Spleen (tissue), 11 donors: ENCODE results near the gene LRRC51. TPM values are rescaled to one million over a fixed set of nuclear protein-coding genes. Genes with fewer than 3 reads are reported as not detected.

Experiments
- DNase-seq: peaks from one replicate; pipeline ENCODE4 v3.0.0-alpha.2; 2020
- H3K27ac ChIP-seq, 8 donors: fragments of 200-600 bp; sonication (generic) in 7 of 8; 1 replicate in 4 of 8; 2 replicates in 4 of 8; pipeline versions ENCODE4 v1.5.0 to v1.8.0; 2016 to 2021; ENCODE audit warnings: inconsistent platforms in 4 of 8, mild to moderate bottlenecking in 4 of 8, moderate library complexity in 1 of 8
- H3K27me3 ChIP-seq, 7 donors: fragments of 200-600 bp; sonication (generic) in 6 of 7; replicated peaks in 1 of 7; 1 replicate in 4 of 7; 2 replicates in 3 of 7; pipeline versions ENCODE4 v1.5.0 to v1.8.0; 2016 to 2021; ENCODE audit warnings: inconsistent platforms in 3 of 7, mild to moderate bottlenecking in 1 of 7
- H3K36me3 ChIP-seq, 6 donors: fragments of 200-600 bp; sonication (generic) in 5 of 6; 1 replicate in 4 of 6; 2 replicates in 2 of 6; pipeline versions ENCODE4 v1.5.0 to v1.8.0; 2016 to 2021; ENCODE audit warnings: inconsistent platforms in 2 of 6
- H3K4me1 ChIP-seq, 6 donors: fragments of 200-600 bp; sonication (generic) in 5 of 6; 1 replicate in 3 of 6; 2 replicates in 3 of 6; pipeline versions ENCODE4 v1.5.0 to v1.8.0; 2016 to 2021; ENCODE audit warnings: inconsistent platforms in 3 of 6
- H3K4me3 ChIP-seq, 8 donors: fragments of 200-600 bp; sonication (generic) in 7 of 8; 1 replicate in 4 of 8; 2 replicates in 4 of 8; pipeline versions ENCODE4 v1.5.0 to v1.8.0; 2016 to 2021; ENCODE audit warnings: inconsistent platforms in 4 of 8, mild to moderate bottlenecking in 4 of 8, moderate library complexity in 2 of 8
- H3K9me3 ChIP-seq, 8 donors: fragments of 200-600 bp; sonication (generic) in 7 of 8; 1 replicate in 4 of 8; 2 replicates in 4 of 8; pipeline versions ENCODE4 v1.5.0 to v1.8.0; 2016 to 2021; ENCODE audit warnings: inconsistent platforms in 4 of 8
- CTCF ChIP-seq, 11 experiments: fragments of 200-600 bp in 7 of 11; fragments of 450-650 bp in 4 of 11; sonication (generic) in 4 of 11; IDR thresholded peaks in 8 of 11; conservative IDR thresholded peaks in 3 of 11; 1 replicate in 7 of 11; 2 replicates in 4 of 11; pipeline versions ENCODE4 v1.4.0 to v1.8.0; 2016 to 2021; ENCODE audit warnings: antibody characterized with exemption in 11 of 11, inconsistent platforms in 4 of 11, mild to moderate bottlenecking in 1 of 11
- POLR2A ChIP-seq, 3 donors: fragments of 450-650 bp; IDR thresholded peaks; one replicate each; pipeline ENCODE4 v1.5.1; 2017; ENCODE audit warnings: antibody characterized with exemption in 3 of 3, mild to moderate bottlenecking in 1 of 3
- POLR2AphosphoS5 ChIP-seq, 3 donors: sonication (generic); formaldehyde crosslinking; IDR thresholded peaks; one replicate each; pipeline ENCODE4 v1.5.1; 2017; ENCODE audit warnings: antibody characterized with exemption in 3 of 3
- WGBS, 5 donors: extraction: QIAGEN DNeasy Blood & Tissue Kit in 3 of 5; methylation state at CpG; one replicate each; pipeline versions ENCODE4 v1.1.5 to v1.1.7; 2013 to 2018; 5-methylcytosine and 5-hydroxymethylcytosine counted together
- intact Hi-C: fragments of 100-400 bp; cut with DNase I; formaldehyde crosslinking; loops from one replicate; pipeline ENCODE4 v1.15.0; 2023; ENCODE audit warnings: low total_unique reads
- polyA plus RNA-seq, 3 donors: library from polyadenylated mRNA; stranded (reverse); fragments of 200-250 nt; gene quantifications; one replicate each; pipeline ENCODE4 v1.2.1, GENCODE V29; 2013
- total RNA-seq, 7 donors: library from RNA; depleted of rRNA in 3 of 7; stranded (reverse); fragments of >200 nt in 3 of 7; fragmentation: NEBNext Ultra II Directional in 4 of 7; extraction: Animal tissue kit (Norgen Biotek cat#: 25700) in 4 of 7; gene quantifications; one replicate each; pipeline versions ENCODE4 v1.1.0 to v1.2.1, GENCODE V29; 2016 to 2021
- donor health status: healthy with polysubstance abuse.
- donor health status: DM: no; HTN: no; CAD: no; lungs with moderate emphysema.
- donor health status: DM: no; HTN: no; CAD: no.
- donor health status: Bipolar disorder and iron deficiency.
- donor health status: healthy.
- donor health status: DM: no; HTN: no; CAD: no.
- donor health status: DM: yes; HTN: yes; CAD: no.

The LRRC51 gene
- total and polyA plus RNA-seq, 10 donors, result 2.0 to 10.0 (median 4.5) TPM

GRCh38 chr11:72078477-72078876, 2.2 kb upstream of the LRRC51 start:
- DNase-seq, result no peak
- H3K27ac ChIP-seq, result peak overlapping the region in 7 of 8 donors; percentile 88 to 95 (median 92)
- no peak overlapping the region for H3K4me3 ChIP-seq
- TF ChIP-seq POLR2AphosphoS5 (IDR thresholded peaks at IDR 0.05) (no peak), CTCF (IDR thresholded peaks at IDR 0.05 in 8 of 11, conservative IDR thresholded peaks at IDR 0.05 in 3 of 11) (no peak), POLR2A (IDR thresholded peaks at IDR 0.05) (no peak)
- H3K9me3 ChIP-seq, result no peaks in the 10 kb centered on the region
- 84 to 93% (median 87%) methylated on average over 6 of the region's 6 CpGs for WGBS, 5 donors
- H3K27me3 ChIP-seq, result no peaks in the 10 kb centered on the region
- peaks cover 0 to 10% (median 3%) of the 10 kb centered on the region in 6 donors for H3K36me3 ChIP-seq
- intact Hi-C loops, result no loop called here
- peaks cover 7 to 86% (median 44%) of the 10 kb centered on the region in 6 donors for H3K4me1 ChIP-seq

GRCh38 chr11:72079819-72080325, 778 bp upstream of the LRRC51 start:
- peak overlapping the region; percentile 66 to 95 (median 91) for H3K27ac ChIP-seq
- intact Hi-C loops, result no loop called here

GRCh38 chr11:72081184-72081644, 564 bp downstream of the LRRC51 start:
- H3K36me3 ChIP-seq, result peaks cover 0 to 11% (median under 1%) of the 10 kb centered on the region in 6 donors
- H3K4me1 ChIP-seq, result peaks cover 7 to 63% (median 36%) of the 10 kb centered on the region in 6 donors
- no peak for DNase-seq
- intact Hi-C loops, result no loop called here
- H3K27ac ChIP-seq, result peak overlapping the region; percentile 77 to 95 (median 91)
- TF ChIP-seq POLR2A (IDR thresholded peaks at IDR 0.05) (no peak), CTCF (IDR thresholded peaks at IDR 0.05 in 8 of 11, conservative IDR thresholded peaks at IDR 0.05 in 3 of 11) (no peak), POLR2AphosphoS5 (IDR thresholded peaks at IDR 0.05) (no peak)
- peak overlapping the region; percentile 56 to 86 (median 77) for H3K4me3 ChIP-seq
- 74 to 81% (median 78%) methylated on average over 21 of the region's 21 CpGs for WGBS, 5 donors
- no peaks in the 10 kb centered on the region for H3K27me3 ChIP-seq
- no peaks in the 10 kb centered on the region for H3K9me3 ChIP-seq

More at GRCh38 chr11:72079819-72080325, 778 bp upstream of the LRRC51 start:
- Histone ChIP-seq H3K36me3 (peaks cover 0 to 10% (median 3%) of the 10 kb centered on the region in 6 donors), H3K4me1 (peaks cover 7 to 76% (median 42%) of the 10 kb centered on the region in 6 donors), H3K4me3 (peak overlapping the region; percentile 56 to 86 (median 77)), H3K9me3 (no peaks in the 10 kb centered on the region), H3K27me3 (no peaks in the 10 kb centered on the region)
- no peak for DNase-seq
- WGBS, 5 donors, result 3 to 6% (median 4%) methylated on average over 16 of the region's 16 CpGs
- TF ChIP-seq POLR2A (IDR thresholded peaks at IDR 0.05) (no peak), POLR2AphosphoS5 (IDR thresholded peaks at IDR 0.05) (no peak), CTCF (IDR thresholded peaks at IDR 0.05 in 8 of 11, conservative IDR thresholded peaks at IDR 0.05 in 3 of 11) (no peak)

- TF ChIP-seq POLR2A (IDR thresholded peaks at IDR 0.05) (no peak), CTCF (IDR thresholded peaks at IDR 0.05 in 8 of 11, conservative IDR thresholded peaks at IDR 0.05 in 3 of 11) (no peak), POLR2AphosphoS5 (IDR thresholded peaks at IDR 0.05) (no peak)
- Histone ChIP-seq H3K4me1 (peaks cover 7 to 57% (median 35%) of the 10 kb centered on the region in 6 donors), H3K4me3 (no peak overlapping the region), H3K27me3 (no peaks in the 10 kb centered on the region), H3K9me3 (no peaks in the 10 kb centered on the region), H3K27ac (peak overlapping the region in 5 of 8 donors; percentile 89 to 95 (median 93)), H3K36me3 (peaks cover 0 to 13% (median 0%) of the 10 kb centered on the region in 6 donors)
- 87 to 95% (median 93%) methylated on average over 3 of the region's 3 CpGs for WGBS, 5 donors
- intact Hi-C loops, result no loop called here
- DNase-seq, result no peak
Observed at GRCh38 chr11:72081821-72082453, 1.3 kb downstream of the LRRC51 start.
